Measurements from ENCODE around the gene EMID1. TPM values are rescaled to one million over a fixed set of nuclear protein-coding genes. Genes with fewer than 3 reads are reported as not detected.
A peak's percentile ranks its signal among the peaks of the same experiment; 100 is the strongest.

EMID1 gene
- total RNA-seq, 1 experiment from 2014 or later, result not detected

- no peak for DNase-seq (ENCODE audit: low read depth)
These were observed 53.7 kb downstream of the EMID1 start for GRCh38 chr22:29259253-29259899.

GRCh38 chr22:29260031-29260560, 54.4 kb downstream of the EMID1 start:
- DNase-seq (ENCODE audit: low read depth), result no peak

- DNase-seq (ENCODE audit: low read depth), result no peak
These were observed 55.1 kb downstream of the EMID1 start for GRCh38 chr22:29260601-29261315.

GRCh38 chr22:29263791-29264276, 58.1 kb downstream of the EMID1 start:
- DNase-seq (ENCODE audit: low read depth), result no peak

- no peak for DNase-seq (ENCODE audit: low read depth)
These were observed 59.6 kb downstream of the EMID1 start for GRCh38 chr22:29265305-29265704.

GRCh38 chr22:29265929-29266328, 60.2 kb downstream of the EMID1 start:
- DNase-seq (ENCODE audit: low read depth), result no peak

- no peak for DNase-seq (ENCODE audit: low read depth)
These were observed 61.1 kb downstream of the EMID1 start for GRCh38 chr22:29266564-29267461.

GRCh38 chr22:29267462-29267857, 61.8 kb downstream of the EMID1 start:
- DNase-seq (ENCODE audit: low read depth), result no peak

- peak; percentile 88 for DNase-seq (ENCODE audit: low read depth)
These were observed 62.3 kb downstream of the EMID1 start, which contains the start of the genes EWSR1 and RHBDD3 for GRCh38 chr22:29267858-29268510. Gene EWSR1 (plus strand): TSS chr22:29268268. CDS start chr22:29268337, 69 bp downstream. Gene RHBDD3 (minus strand): TSS chr22:29267981. CDS start chr22:29265626, 2,355 bp downstream.

- DNase-seq (ENCODE audit: low read depth), result peak; percentile 61
These were observed 63.0 kb downstream of the EMID1 start for GRCh38 chr22:29268511-29269229.

GRCh38 chr22:29269230-29269604, 63.5 kb downstream of the EMID1 start:
- no peak for DNase-seq (ENCODE audit: low read depth)

- no peak for DNase-seq (ENCODE audit: low read depth)
These were observed 64.2 kb downstream of the EMID1 start for GRCh38 chr22:29269731-29270474.

- no peak for DNase-seq (ENCODE audit: low read depth)
These were observed 65.0 kb downstream of the EMID1 start for GRCh38 chr22:29270475-29271271.

- no peak for DNase-seq (ENCODE audit: low read depth)
These were observed 66.9 kb downstream of the EMID1 start for GRCh38 chr22:29272624-29273023.

- no peak for DNase-seq (ENCODE audit: low read depth)
These were observed 69.5 kb downstream of the EMID1 start for GRCh38 chr22:29275167-29275566.

- DNase-seq (ENCODE audit: low read depth), result no peak
These were observed 70.3 kb downstream of the EMID1 start for GRCh38 chr22:29275819-29276565.

- DNase-seq (ENCODE audit: low read depth), result no peak
These were observed 72.2 kb downstream of the EMID1 start for GRCh38 chr22:29277927-29278326.

- DNase-seq (ENCODE audit: low read depth), result no peak
These were observed 78.5 kb downstream of the EMID1 start for GRCh38 chr22:29284196-29284595.
